H1 (cell line): Measurements from ENCODE around the gene NFIX.

Experiments used
- ASH2L ChIP-seq: fragments of 200-600, 300-600 bp; sonication (generic); IDR thresholded peaks from one replicate; pipeline ENCODE4 v1.7.1; 2017; ENCODE audit warnings: low read length
- CREB1 ChIP-seq: IDR thresholded peaks from 2 replicates; pipeline ENCODE4 v1.6.1; 2012; ENCODE audit warnings: inconsistent platforms
- EP300 ChIP-seq, 2 experiments: IDR thresholded peaks; 1 replicate in 1 of 2; 2 replicates in 1 of 2; pipeline ENCODE4 v1.6.1; 2011 to 2012; ENCODE audit warnings: low read depth in 2 of 2, low read length in 2 of 2, mild to moderate bottlenecking in 2 of 2, borderline replicate concordance in 1 of 2, inconsistent platforms in 1 of 2, moderate library complexity in 1 of 2
- GABPA ChIP-seq: IDR thresholded peaks from 2 replicates; pipeline ENCODE4 v1.6.1; 2011; ENCODE audit warnings: mild to moderate bottlenecking, low read length, moderate library complexity, borderline replicate concordance; ENCODE audit not compliant: insufficient read depth
- PHF8 ChIP-seq: fragments of 200-600 bp; sonication (generic); conservative IDR thresholded peaks from 2 replicates; pipeline ENCODE4 v1.7.1; 2012; ENCODE audit warnings: low read depth, mild to moderate bottlenecking, inconsistent platforms, low read length, moderate library complexity
- POLR2A ChIP-seq, 2 experiments: IDR thresholded peaks; 1 replicate in 1 of 2; 2 replicates in 1 of 2; pipeline ENCODE4 v1.6.1; 2011; ENCODE audit warnings: low read depth in 2 of 2, low read length in 2 of 2, mild to moderate bottlenecking in 2 of 2; ENCODE audit errors: control extremely low read depth in 1 of 2
- POLR2AphosphoS5 ChIP-seq: IDR thresholded peaks from 2 replicates; pipeline ENCODE4 v1.6.1; 2011; ENCODE audit warnings: low read depth, low read length
- RAD21 ChIP-seq, 2 experiments: IDR thresholded peaks in 1 of 2; conservative IDR thresholded peaks in 1 of 2; 2 replicates each; pipeline ENCODE4 v1.6.1; 2011; ENCODE audit warnings: low read depth in 2 of 2, low read length in 2 of 2, improper control_type of control experiment in 1 of 2, inconsistent platforms in 1 of 2, mild to moderate bottlenecking in 1 of 2, moderate library complexity in 1 of 2
- SIN3A ChIP-seq, 2 experiments: IDR thresholded peaks in 1 of 2; conservative IDR thresholded peaks in 1 of 2; 2 replicates each; pipeline ENCODE4 v1.6.1; 2011 to 2012; ENCODE audit warnings: low read length in 2 of 2, improper control_type of control experiment in 1 of 2, low read depth in 1 of 2, mild to moderate bottlenecking in 1 of 2
- TF ChIP-seq, protein P1 (sequence below), 3 experiments: IDR thresholded peaks; 1 replicate in 2 of 3; 2 replicates in 1 of 3; pipeline versions ENCODE4 v1.5.1 to v1.6.1; 2011; ENCODE audit warnings: low read length in 3 of 3, mild to moderate bottlenecking in 3 of 3, inconsistent platforms in 2 of 3, low read depth in 1 of 3, moderate library complexity in 1 of 3; ENCODE audit not compliant: insufficient read depth in 1 of 3; ENCODE audit errors: control extremely low read depth in 1 of 3
- TF ChIP-seq, protein P2 (sequence below): IDR thresholded peaks from 2 replicates; pipeline ENCODE4 v1.6.1; 2012; ENCODE audit warnings: inconsistent platforms

DNA sequence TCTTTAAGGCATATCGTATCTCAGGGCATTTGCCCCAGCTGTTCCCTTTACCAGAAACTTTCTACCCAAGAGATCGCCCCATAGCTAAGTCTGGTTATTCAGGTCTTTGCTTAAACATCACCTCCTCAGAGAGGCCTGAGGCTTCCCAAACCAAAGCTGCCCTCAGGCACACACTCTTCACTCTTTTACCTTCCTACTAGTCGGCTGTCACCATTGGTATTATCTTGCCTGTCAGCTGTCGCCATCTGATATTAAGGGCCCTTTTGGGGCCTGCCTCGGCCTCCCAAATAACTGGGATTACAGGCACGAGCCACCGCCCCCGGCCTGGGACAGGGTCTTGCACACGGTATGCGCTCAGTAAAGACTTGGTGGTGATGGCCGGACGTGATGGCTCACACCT is 39.3 kb upstream of the NFIX start:
- TF ChIP-seq POLR2A (IDR thresholded peaks at IDR 0.05; ENCODE audit: control extremely low read depth in 1 of 2, low read depth in 2 of 2, low read length in 2 of 2) (no peak), PHF8 (no peak), SIN3A (conservative IDR thresholded peaks at IDR 0.05 in 1 of 2, IDR thresholded peaks at IDR 0.05 in 1 of 2; ENCODE audit: low read depth in 1 of 2, low read length in 2 of 2) (no peak), GABPA (no peak), CREB1 (no peak), EP300 (IDR thresholded peaks at IDR 0.05; ENCODE audit: borderline replicate concordance in 1 of 2, low read depth in 2 of 2, low read length in 2 of 2) (no peak), POLR2AphosphoS5 (no peak), RAD21 (IDR thresholded peaks at IDR 0.05 in 1 of 2, conservative IDR thresholded peaks at IDR 0.05 in 1 of 2; ENCODE audit: low read depth in 2 of 2, low read length in 2 of 2) (no peak), ASH2L (no peak)
- TF ChIP-seq, protein P1, sequence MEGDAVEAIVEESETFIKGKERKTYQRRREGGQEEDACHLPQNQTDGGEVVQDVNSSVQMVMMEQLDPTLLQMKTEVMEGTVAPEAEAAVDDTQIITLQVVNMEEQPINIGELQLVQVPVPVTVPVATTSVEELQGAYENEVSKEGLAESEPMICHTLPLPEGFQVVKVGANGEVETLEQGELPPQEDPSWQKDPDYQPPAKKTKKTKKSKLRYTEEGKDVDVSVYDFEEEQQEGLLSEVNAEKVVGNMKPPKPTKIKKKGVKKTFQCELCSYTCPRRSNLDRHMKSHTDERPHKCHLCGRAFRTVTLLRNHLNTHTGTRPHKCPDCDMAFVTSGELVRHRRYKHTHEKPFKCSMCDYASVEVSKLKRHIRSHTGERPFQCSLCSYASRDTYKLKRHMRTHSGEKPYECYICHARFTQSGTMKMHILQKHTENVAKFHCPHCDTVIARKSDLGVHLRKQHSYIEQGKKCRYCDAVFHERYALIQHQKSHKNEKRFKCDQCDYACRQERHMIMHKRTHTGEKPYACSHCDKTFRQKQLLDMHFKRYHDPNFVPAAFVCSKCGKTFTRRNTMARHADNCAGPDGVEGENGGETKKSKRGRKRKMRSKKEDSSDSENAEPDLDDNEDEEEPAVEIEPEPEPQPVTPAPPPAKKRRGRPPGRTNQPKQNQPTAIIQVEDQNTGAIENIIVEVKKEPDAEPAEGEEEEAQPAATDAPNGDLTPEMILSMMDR (IDR thresholded peaks at IDR 0.05; ENCODE audit: control extremely low read depth in 1 of 3, insufficient read depth in 1 of 3, low read depth in 1 of 3, low read length in 3 of 3), result no peak
- TF ChIP-seq, protein P2, sequence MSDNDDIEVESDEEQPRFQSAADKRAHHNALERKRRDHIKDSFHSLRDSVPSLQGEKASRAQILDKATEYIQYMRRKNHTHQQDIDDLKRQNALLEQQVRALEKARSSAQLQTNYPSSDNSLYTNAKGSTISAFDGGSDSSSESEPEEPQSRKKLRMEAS, result no peak
